SK-N-SH (cell line): ENCODE results near the gene UBE2I.

Experiments
- CTCF ChIP-seq: fragments of 200-600 bp; sonication (generic); IDR thresholded peaks from 2 replicates; pipeline ENCODE4 v1.6.1; 2017; ENCODE audit warnings: antibody characterized with exemption, mild to moderate bottlenecking, moderate library complexity
- EP300 ChIP-seq, 2 experiments: IDR thresholded peaks; 2 replicates each; pipeline versions ENCODE4 v1.4.0 to v1.6.1; 2012; ENCODE audit warnings: borderline replicate concordance in 1 of 2, low read depth in 1 of 2, low read length in 1 of 2
- EZH2phosphoT487 ChIP-seq: fragments of 200-600 bp; sonication (generic); IDR thresholded peaks from 2 replicates; pipeline ENCODE4 v1.6.1; 2017; ENCODE audit warnings: low read depth, mixed run types, mild to moderate bottlenecking, antibody characterized with exemption, moderate library complexity, borderline replicate concordance
- FOXJ3 ChIP-seq: sonication (generic); formaldehyde crosslinking; IDR thresholded peaks from 2 replicates; pipeline ENCODE4 v1.5.1; 2020; ENCODE audit warnings: mild to moderate bottlenecking, missing genetic modification reagents
- PBX3 ChIP-seq: IDR thresholded peaks from 2 replicates; pipeline ENCODE4; 2012
- RAD21 ChIP-seq: IDR thresholded peaks from 2 replicates; pipeline ENCODE4 v1.6.1; 2012; ENCODE audit warnings: mild to moderate bottlenecking, low read length
- RCOR1 ChIP-seq: fragments of 150-350 bp; IDR thresholded peaks from 2 replicates; pipeline ENCODE4 v1.6.1; 2017; ENCODE audit warnings: antibody characterized with exemption, low read length
- RXRA ChIP-seq: IDR thresholded peaks from 2 replicates; pipeline ENCODE4 v1.4.0; 2012; ENCODE audit warnings: low read depth, mild to moderate bottlenecking, borderline replicate concordance
- TEAD4 ChIP-seq: IDR thresholded peaks from 2 replicates; pipeline ENCODE4 v1.4.0; 2012; ENCODE audit warnings: mild to moderate bottlenecking, borderline replicate concordance; ENCODE audit not compliant: insufficient read depth

- no peak for TF ChIP-seq EP300 (IDR thresholded peaks at IDR 0.05; ENCODE audit: borderline replicate concordance in 1 of 2, low read depth in 1 of 2, low read length in 1 of 2)
- TF ChIP-seq RCOR1 = no peak
- no peak for TF ChIP-seq CTCF
- TF ChIP-seq EZH2phosphoT487 = no peak
- no peak for TF ChIP-seq RXRA
- TF ChIP-seq FOXJ3 = no peak
- no peak for TF ChIP-seq PBX3
- no peak for TF ChIP-seq TEAD4
- TF ChIP-seq RAD21 = no peak
Measured at GRCh38 chr16:1312903-1313302, 3.5 kb downstream of the UBE2I start.
